Measurements from ENCODE around the gene ACIN1. TPM values are rescaled to one million over a fixed set of nuclear protein-coding genes. Genes with fewer than 3 reads are reported as not detected.

The ACIN1 gene
- total and polyA plus RNA-seq, 9 donors = 83.3 to 165 (median 135) TPM

- TF ChIP-seq CTCF (IDR thresholded peaks at IDR 0.05) = peak; percentile 17 to 22 (median 19)
- TF ChIP-seq EP300 (IDR thresholded peaks at IDR 0.05) = no peak
- intact Hi-C loops (cut with DNase I) = loop anchor here in 3 of 4 donors (2.0 to 5.0 kb wide), 2 partner anchors 69 to 70 kb away; no protein-coding TSS in a partner anchor
- WGBS, 3 donors = 7 to 16% (median 10%) methylated on average over 17 of the region's 17 CpGs
- Histone ChIP-seq H3K27ac (no peak overlapping the region), H3K27me3 (no peaks in the 10 kb centered on the region), H3K36me3 (no peaks in the 10 kb centered on the region), H3K9me3 (no peaks in the 10 kb centered on the region), H3K4me1 (ENCODE audit: insufficient read depth) (no peaks in the 10 kb centered on the region), H3K4me3 (no peak overlapping the region)
- peak in 4 of 5 donors; percentile 36 to 59 (median 50) for DNase-seq
Observed at GRCh38 chr14:23056145-23056955, 38.6 kb downstream of the ACIN1 start.

GRCh38 chr14:23055621-23056144 is 39.3 kb downstream of the ACIN1 start:
- DNase-seq = peak in 3 of 5 donors; percentile 33 to 54 (median 36)

GRCh38 chr14:23055147-23055550 is 39.8 kb downstream of the ACIN1 start:
- intact Hi-C loops (cut with DNase I) = loop anchor here in 2 of 4 donors (5.0 kb wide), 1 partner anchor 68 kb away; no protein-coding TSS in a partner anchor

More at GRCh38 chr14:23055621-23056144, 39.3 kb downstream of the ACIN1 start:
- 60 to 77% (median 71%) methylated on average over 6 of the region's 6 CpGs for WGBS, 3 donors
- intact Hi-C loops (cut with DNase I) = loop anchor here in 3 of 4 donors (2.0 to 5.0 kb wide), 2 partner anchors 68 to 69 kb away; no protein-coding TSS in a partner anchor
- no peaks in the 10 kb centered on the region for H3K36me3 ChIP-seq
- no peaks in the 10 kb centered on the region for H3K4me1 ChIP-seq (ENCODE audit: insufficient read depth)
- no peak overlapping the region for H3K4me3 ChIP-seq
- TF ChIP-seq EP300 (IDR thresholded peaks at IDR 0.05) = no peak
- TF ChIP-seq CTCF (IDR thresholded peaks at IDR 0.05) = no peak
- TF ChIP-seq POLR2A (IDR thresholded peaks at IDR 0.05) = no peak
- no peak overlapping the region for H3K27ac ChIP-seq
- no peaks in the 10 kb centered on the region for H3K27me3 ChIP-seq
- H3K9me3 ChIP-seq = no peaks in the 10 kb centered on the region

More at GRCh38 chr14:23055147-23055550, 39.8 kb downstream of the ACIN1 start:
- TF ChIP-seq EP300 (IDR thresholded peaks at IDR 0.05) (no peak), POLR2A (IDR thresholded peaks at IDR 0.05) (no peak), CTCF (IDR thresholded peaks at IDR 0.05) (no peak)
- Histone ChIP-seq H3K36me3 (no peaks in the 10 kb centered on the region), H3K4me1 (ENCODE audit: insufficient read depth) (no peaks in the 10 kb centered on the region), H3K4me3 (no peak overlapping the region), H3K9me3 (no peaks in the 10 kb centered on the region), H3K27me3 (no peaks in the 10 kb centered on the region), H3K27ac (no peak overlapping the region)
- peak in 1 of 5 donors; percentile 17 for DNase-seq
- 96 to 97% (median 97%) methylated on average over 12 of the region's 12 CpGs for WGBS, 3 donors

All from ovary (tissue), 9 donors.